ENCODE measurements around the gene DIP2A. TPM values are rescaled to one million over a fixed set of nuclear protein-coding genes. Genes with fewer than 3 reads are reported as not detected.

The DIP2A gene
- total RNA-seq, 2 donors from 2014 or later, result 51.0 to 52.2 TPM

- Mint-ChIP-seq H3K4me1 (peaks cover 10% of the 10 kb centered on the region), H3K36me3 (ENCODE audit: low read depth) (peaks cover 24% of the 10 kb centered on the region), H3K27ac (no peak overlapping the region), H3K27me3 (ENCODE audit: insufficient read depth) (no peaks in the 10 kb centered on the region), H3K4me3 (no peak overlapping the region), H3K9me3 (no peaks in the 10 kb centered on the region)
- Histone ChIP-seq H3K27ac (ENCODE audit: low read depth, low read length) (no peak overlapping the region), H3K27me3 (ENCODE audit: control insufficient read depth, insufficient read depth, low read length, poor library complexity, severe bottlenecking) (no peaks in the 10 kb centered on the region), H3K4me1 (ENCODE audit: control insufficient read depth, insufficient read depth, low read length) (peaks cover 2% of the 10 kb centered on the region), H3K9me3 (ENCODE audit: control insufficient read depth, low read length) (no peaks in the 10 kb centered on the region), H3K36me3 (ENCODE audit: control insufficient read depth, insufficient read depth, low read length) (peaks cover 14% of the 10 kb centered on the region), H3K9ac (ENCODE audit: extremely low read depth, low read length, poor library complexity, severe bottlenecking) (no peak overlapping the region), H3K4me3 (ENCODE audit: low read length) (no peak overlapping the region)
- no peak for TF ChIP-seq CTCF (conservative IDR thresholded peaks at IDR 0.05)
- WGBS, 2 experiments (ENCODE audit: insufficient coverage in 1 of 2, insufficient read length in 1 of 2), result 75% methylated on average over 1 of the region's 1 CpG; no CpG with 5 or more reads in 1 of the 2 experiments
- DNase-seq, result no peak
These were observed 16.6 kb downstream of the DIP2A start for GRCh38 chr21:46475296-46475695.

GRCh38 chr21:46477765-46478164 is 19.1 kb downstream of the DIP2A start:
- Mint-ChIP-seq H3K36me3 (ENCODE audit: low read depth) (peaks cover 24% of the 10 kb centered on the region), H3K27ac (no peak overlapping the region), H3K27me3 (ENCODE audit: insufficient read depth) (no peaks in the 10 kb centered on the region), H3K4me1 (peaks cover 8% of the 10 kb centered on the region), H3K4me3 (no peak overlapping the region), H3K9me3 (no peaks in the 10 kb centered on the region)
- Histone ChIP-seq H3K27ac (ENCODE audit: low read depth, low read length) (no peak overlapping the region), H3K4me3 (ENCODE audit: low read length) (no peak overlapping the region), H3K9ac (ENCODE audit: extremely low read depth, low read length, poor library complexity, severe bottlenecking) (no peak overlapping the region), H3K4me1 (ENCODE audit: control insufficient read depth, insufficient read depth, low read length) (no peaks in the 10 kb centered on the region), H3K36me3 (ENCODE audit: control insufficient read depth, insufficient read depth, low read length) (peaks cover 18% of the 10 kb centered on the region), H3K27me3 (ENCODE audit: control insufficient read depth, insufficient read depth, low read length, poor library complexity, severe bottlenecking) (no peaks in the 10 kb centered on the region), H3K9me3 (ENCODE audit: control insufficient read depth, low read length) (no peaks in the 10 kb centered on the region)
- WGBS, 2 experiments (ENCODE audit: insufficient coverage in 1 of 2, insufficient read length in 1 of 2), result 93 to 100% methylated on average over 7 of the region's 7 CpGs
- TF ChIP-seq CTCF (conservative IDR thresholded peaks at IDR 0.05), result no peak
- no peak for DNase-seq

GRCh38 chr21:46478910-46479309 is 20.2 kb downstream of the DIP2A start:
- no peak overlapping the region for H3K27ac ChIP-seq (ENCODE audit: low read depth, low read length)
- no peaks in the 10 kb centered on the region for H3K9me3 Mint-ChIP-seq
- DNase-seq, result no peak
- no peak overlapping the region for H3K4me3 Mint-ChIP-seq
- 90 to 100% methylated on average over 2 of the region's 2 CpGs for WGBS, 2 experiments (ENCODE audit: insufficient coverage in 1 of 2, insufficient read length in 1 of 2)
- H3K4me1 Mint-ChIP-seq, result peaks cover 8% of the 10 kb centered on the region
- H3K9me3 ChIP-seq (ENCODE audit: control insufficient read depth, low read length), result no peaks in the 10 kb centered on the region
- no peaks in the 10 kb centered on the region for H3K27me3 ChIP-seq (ENCODE audit: control insufficient read depth, insufficient read depth, low read length, poor library complexity, severe bottlenecking)
- peak overlapping the region; percentile 32 for H3K27ac Mint-ChIP-seq
- H3K27me3 Mint-ChIP-seq (ENCODE audit: insufficient read depth), result no peaks in the 10 kb centered on the region
- no peak for TF ChIP-seq CTCF (conservative IDR thresholded peaks at IDR 0.05)
- H3K36me3 ChIP-seq (ENCODE audit: control insufficient read depth, insufficient read depth, low read length), result peaks cover 18% of the 10 kb centered on the region
- H3K4me1 ChIP-seq (ENCODE audit: control insufficient read depth, insufficient read depth, low read length), result no peaks in the 10 kb centered on the region
- no peak overlapping the region for H3K4me3 ChIP-seq (ENCODE audit: low read length)
- peaks cover 24% of the 10 kb centered on the region for H3K36me3 Mint-ChIP-seq (ENCODE audit: low read depth)
- no peak overlapping the region for H3K9ac ChIP-seq (ENCODE audit: extremely low read depth, low read length, poor library complexity, severe bottlenecking)

All from endodermal cell (in vitro differentiated cells).